ENCODE results near the gene STXBP6.
"Not testable (repeated sequence)": the region's sequence is repeated elsewhere in the genome, so short reads cannot be mapped to it uniquely, and the experiment has no call there.

The STXBP6 gene

GRCh38 chr14:24982472-24983155 is 67.3 kb downstream of the STXBP6 start:
- DNase-seq, result no peak

- no peak for DNase-seq
Observed at GRCh38 chr14:24979725-24980239, 70.2 kb downstream of the STXBP6 start.

GRCh38 chr14:24978862-24979724 is 70.9 kb downstream of the STXBP6 start:
- no peak for DNase-seq

- no peak for DNase-seq
Observed at GRCh38 chr14:24976602-24977001, 73.3 kb downstream of the STXBP6 start.

DNA sequence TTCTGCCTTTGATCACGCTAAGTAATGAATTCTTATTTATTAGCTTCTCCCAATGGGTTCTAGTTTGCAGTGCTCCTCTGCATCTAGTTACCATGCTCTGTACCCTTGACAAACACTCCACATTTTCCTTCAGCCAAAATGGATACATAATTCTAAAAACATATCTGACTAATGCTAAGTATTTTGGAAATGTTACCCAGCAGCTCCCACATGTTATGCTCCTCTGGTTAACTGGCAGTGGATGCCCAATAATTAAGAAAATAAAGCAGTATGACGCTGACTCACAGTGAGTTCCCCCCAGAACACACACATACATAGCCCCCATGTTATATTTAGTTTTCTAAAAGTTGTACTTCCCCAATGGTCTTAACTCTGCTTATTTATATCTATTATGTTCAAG is 74.6 kb downstream of the STXBP6 start:
- DNase-seq, result no peak

GRCh38 chr14:24974591-24975374 is 75.2 kb downstream of the STXBP6 start:
- DNase-seq, result no peak

DNA sequence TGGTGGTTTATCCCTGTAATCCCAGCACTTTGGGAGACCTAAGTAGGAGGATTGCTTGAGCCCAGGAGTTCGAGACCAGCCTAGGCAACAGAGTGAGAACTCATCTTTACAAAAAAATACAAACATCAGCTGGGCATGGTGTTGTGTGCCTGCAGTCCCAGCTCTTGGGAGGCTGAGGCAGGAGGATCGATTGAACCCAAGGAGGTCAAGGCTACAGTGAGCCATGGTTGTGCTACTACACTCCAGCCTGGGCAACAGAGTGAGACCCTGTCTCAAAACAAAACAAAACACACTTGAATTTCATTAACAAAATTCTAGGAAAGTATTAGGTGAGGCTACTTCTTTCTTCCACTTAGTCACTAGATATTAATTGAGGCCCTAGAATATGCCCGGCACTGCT is 77.1 kb downstream of the STXBP6 start:
- no peak for DNase-seq

- no peak for DNase-seq
Observed at GRCh38 chr14:24971255-24971654, 78.7 kb downstream of the STXBP6 start.

GRCh38 chr14:24966579-24966964 is 83.4 kb downstream of the STXBP6 start:
- no peak for DNase-seq

- peak; percentile 43 for DNase-seq
Observed at GRCh38 chr14:24965934-24966578, 83.9 kb downstream of the STXBP6 start.

DNA sequence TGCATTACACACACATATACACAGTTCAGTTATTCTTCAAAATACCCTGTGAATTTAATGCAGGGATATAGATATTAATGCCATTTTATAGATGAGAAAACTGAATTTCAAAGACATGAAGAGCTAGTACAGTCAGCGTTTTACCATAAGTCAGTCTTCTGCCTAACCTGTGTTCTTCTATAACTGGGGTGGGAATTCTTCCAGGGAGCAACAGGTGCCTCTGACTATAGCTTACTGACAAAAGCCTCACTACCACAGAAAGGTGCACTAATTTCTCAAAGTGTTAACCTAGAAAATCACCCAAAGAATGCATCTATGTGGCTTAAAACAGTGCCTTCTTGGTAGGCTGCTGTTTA is 84.4 kb downstream of the STXBP6 start:
- DNase-seq, result no peak

DNA sequence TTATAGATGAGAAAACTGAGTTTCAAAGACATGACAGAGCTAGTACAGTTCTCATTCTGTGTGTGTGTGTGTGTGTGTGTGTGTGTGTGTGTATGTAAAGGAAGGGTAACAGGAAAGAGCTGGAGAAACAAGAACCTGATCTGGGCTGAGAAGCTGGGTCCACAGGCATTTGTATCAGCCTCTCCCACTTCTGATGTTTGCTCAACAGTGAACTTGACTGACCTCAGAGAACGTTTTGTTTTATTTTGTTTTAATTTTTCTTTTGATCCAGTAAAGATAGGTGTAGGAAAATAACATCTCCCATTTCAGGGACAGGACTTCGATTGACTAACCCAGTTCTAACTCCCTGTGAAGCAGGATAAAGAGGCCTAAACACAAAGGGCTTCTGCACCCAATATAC is 85.4 kb downstream of the STXBP6 start:
- no peak for DNase-seq

DNA sequence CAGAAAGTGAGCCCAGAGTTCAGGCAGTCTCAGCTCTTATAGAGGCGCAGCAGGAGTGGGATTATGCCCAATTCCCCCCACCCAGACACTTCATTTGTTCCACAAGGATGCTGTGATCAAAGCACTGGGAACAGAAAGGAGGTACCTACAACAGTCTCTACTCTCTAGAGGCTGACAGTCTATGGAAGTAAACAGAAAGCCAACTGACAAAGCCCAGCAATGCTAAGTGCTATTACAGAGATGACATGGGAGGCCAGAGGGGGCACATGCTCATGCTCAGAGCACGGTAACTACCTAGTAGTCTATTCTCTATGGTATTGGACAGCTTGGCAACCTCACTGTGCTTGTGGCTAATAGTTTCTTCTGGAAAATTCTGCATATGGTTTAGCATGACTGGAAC is 85.9 kb downstream of the STXBP6 start:
- DNase-seq, result no peak

DNA sequence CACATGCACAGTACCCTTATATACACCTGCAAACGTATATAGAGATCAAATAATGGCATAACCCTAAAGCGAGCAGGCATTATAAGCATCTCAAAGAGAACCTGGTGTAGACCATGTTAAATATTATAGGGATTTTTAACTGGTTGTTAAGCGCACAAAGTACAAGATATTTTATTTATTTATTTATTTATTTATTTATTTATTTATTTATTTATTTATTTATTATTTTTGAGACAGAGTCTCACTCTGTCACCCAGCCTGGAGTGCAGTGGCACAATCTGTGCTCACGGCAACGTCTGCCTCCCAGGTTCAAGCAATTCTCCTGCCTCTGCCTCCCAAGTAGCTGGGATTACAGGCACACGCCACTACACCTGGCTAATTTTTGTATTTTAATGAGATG is 87.8 kb downstream of the STXBP6 start:
- DNase-seq, result not testable (repeated sequence)

GRCh38 chr14:24960816-24961215 is 89.1 kb downstream of the STXBP6 start:
- no peak for DNase-seq

GRCh38 chr14:24959791-24960331 is 90.1 kb downstream of the STXBP6 start:
- DNase-seq, result no peak

GRCh38 chr14:24958271-24958670 is 91.7 kb downstream of the STXBP6 start:
- DNase-seq, result no peak

DNA sequence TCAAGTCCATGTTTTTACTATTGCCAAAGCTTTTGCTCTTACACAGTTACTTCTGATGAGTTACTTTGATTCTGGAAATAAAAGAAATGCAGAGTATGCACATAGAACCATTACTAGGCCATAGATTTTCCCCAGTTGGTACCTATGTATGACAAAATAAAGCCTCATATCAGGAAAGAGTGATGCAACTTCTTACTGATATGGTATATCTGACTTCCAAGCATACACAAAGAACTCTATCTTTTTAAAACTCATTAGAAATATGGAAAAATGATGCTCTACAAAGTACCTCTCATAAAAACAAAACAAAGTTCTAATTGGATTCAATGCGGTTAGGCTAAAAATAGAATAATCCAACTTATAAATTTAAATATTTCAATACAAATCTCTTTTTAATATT is 92.1 kb downstream of the STXBP6 start:
- no peak for DNase-seq

DNA sequence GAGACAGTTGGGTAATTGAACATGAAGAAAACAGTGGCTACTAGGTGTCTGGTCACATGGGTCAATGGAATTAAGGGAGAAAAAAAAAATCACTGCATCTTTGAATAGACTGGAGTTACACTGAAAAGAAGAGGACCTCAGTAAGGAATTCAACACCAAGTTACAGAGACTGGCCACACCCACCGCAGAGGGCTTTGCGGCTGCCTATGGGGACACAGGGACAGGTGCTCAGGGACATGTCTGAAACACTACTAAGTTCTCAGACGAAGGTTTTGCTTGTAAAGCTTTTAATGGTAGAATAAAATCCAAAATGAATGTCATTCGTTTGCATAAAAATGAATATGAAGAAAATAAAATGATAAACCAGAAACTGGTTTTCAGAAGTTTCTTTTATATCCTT is 93.8 kb downstream of the STXBP6 start:
- no peak for DNase-seq

- no peak for DNase-seq
Observed at GRCh38 chr14:24954700-24955037, 95.3 kb downstream of the STXBP6 start.

- no peak for DNase-seq
Observed at GRCh38 chr14:24954037-24954699, 95.8 kb downstream of the STXBP6 start.
